Right atrium auricular region (tissue), 2 donors: ENCODE results near the gene CARMIL1. TPM values are rescaled to one million over a fixed set of nuclear protein-coding genes. Genes with fewer than 3 reads are reported as not detected.

Experiments used
- DNase-seq: peaks from one replicate; pipeline ENCODE4 v3.0.0-alpha.2; 2019; ENCODE audit warnings: low spot score
- H3K27ac ChIP-seq, 2 donors: fragments of 200-600 bp; sonication (generic); 1 replicate in 1 of 2; 2 replicates in 1 of 2; pipeline ENCODE4 v1.5.1; 2016 to 2019
- H3K27me3 ChIP-seq, 2 donors: fragments of 200-600 bp; sonication (generic); one replicate each; pipeline versions ENCODE4 v1.5.1 to v1.6.0; 2017 to 2019
- H3K36me3 ChIP-seq: fragments of 200-600 bp; sonication (generic); one replicate; pipeline ENCODE4 v1.5.1; 2016
- H3K4me1 ChIP-seq, 2 donors: fragments of 200-600 bp; sonication (generic); one replicate each; pipeline versions ENCODE4 v1.5.1 to v1.6.0; 2017 to 2019
- H3K4me3 ChIP-seq, 2 donors: fragments of 200-600 bp; sonication (generic); 1 replicate in 1 of 2; 2 replicates in 1 of 2; pipeline ENCODE4 v1.5.1; 2017 to 2019; ENCODE audit warnings: mild to moderate bottlenecking in 1 of 2, moderate library complexity in 1 of 2
- H3K9me3 ChIP-seq, 2 donors: fragments of 200-600 bp; sonication (generic); one replicate each; pipeline ENCODE4 v1.5.1; 2019
- total RNA-seq, 2 donors: library from RNA; depleted of rRNA; stranded (reverse); fragments of >200 nt; gene quantifications; one replicate each; pipeline ENCODE4 v1.1.0, GENCODE V29; 2016
- TF ChIP-seq, protein P1 (sequence below), 2 donors: fragments of 200-600 bp; sonication (generic); IDR thresholded peaks; one replicate each; pipeline ENCODE4 v1.5.1; 2019; ENCODE audit warnings: antibody characterized with exemption in 2 of 2

The CARMIL1 gene
- total RNA-seq, 2 donors from 2014 or later, result 7.9 to 29.4 TPM

DNA sequence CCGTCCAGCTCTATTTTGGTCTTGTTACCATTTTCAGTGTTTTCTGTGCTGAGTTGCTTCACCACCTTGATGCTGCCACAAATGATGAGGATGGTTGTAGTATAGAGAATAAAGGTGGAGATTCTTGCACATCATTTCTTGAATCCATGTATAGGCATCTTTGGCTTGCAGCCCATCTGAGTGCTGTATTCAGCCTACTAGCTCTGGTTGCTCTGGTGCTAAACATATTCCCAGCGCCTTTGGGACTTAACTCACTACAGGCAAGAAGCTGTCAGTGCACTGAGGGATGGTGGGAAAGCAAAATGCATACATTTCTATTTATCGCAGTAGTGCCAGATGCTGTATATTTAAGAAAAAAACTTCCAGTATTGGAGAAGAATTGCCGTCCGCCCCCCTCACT, 86.0 kb downstream of the CARMIL1 start:
- no peak for DNase-seq
- no peak overlapping the region for H3K27ac ChIP-seq
- no peaks in the 10 kb centered on the region for H3K36me3 ChIP-seq
- H3K4me3 ChIP-seq, result no peak overlapping the region
- no peaks in the 10 kb centered on the region for H3K27me3 ChIP-seq
- no peaks in the 10 kb centered on the region for H3K9me3 ChIP-seq
- TF ChIP-seq, protein P1, sequence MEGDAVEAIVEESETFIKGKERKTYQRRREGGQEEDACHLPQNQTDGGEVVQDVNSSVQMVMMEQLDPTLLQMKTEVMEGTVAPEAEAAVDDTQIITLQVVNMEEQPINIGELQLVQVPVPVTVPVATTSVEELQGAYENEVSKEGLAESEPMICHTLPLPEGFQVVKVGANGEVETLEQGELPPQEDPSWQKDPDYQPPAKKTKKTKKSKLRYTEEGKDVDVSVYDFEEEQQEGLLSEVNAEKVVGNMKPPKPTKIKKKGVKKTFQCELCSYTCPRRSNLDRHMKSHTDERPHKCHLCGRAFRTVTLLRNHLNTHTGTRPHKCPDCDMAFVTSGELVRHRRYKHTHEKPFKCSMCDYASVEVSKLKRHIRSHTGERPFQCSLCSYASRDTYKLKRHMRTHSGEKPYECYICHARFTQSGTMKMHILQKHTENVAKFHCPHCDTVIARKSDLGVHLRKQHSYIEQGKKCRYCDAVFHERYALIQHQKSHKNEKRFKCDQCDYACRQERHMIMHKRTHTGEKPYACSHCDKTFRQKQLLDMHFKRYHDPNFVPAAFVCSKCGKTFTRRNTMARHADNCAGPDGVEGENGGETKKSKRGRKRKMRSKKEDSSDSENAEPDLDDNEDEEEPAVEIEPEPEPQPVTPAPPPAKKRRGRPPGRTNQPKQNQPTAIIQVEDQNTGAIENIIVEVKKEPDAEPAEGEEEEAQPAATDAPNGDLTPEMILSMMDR (IDR thresholded peaks at IDR 0.05), result no peak
- peaks cover 0 to 38% of the 10 kb centered on the region in 2 donors for H3K4me1 ChIP-seq

DNA sequence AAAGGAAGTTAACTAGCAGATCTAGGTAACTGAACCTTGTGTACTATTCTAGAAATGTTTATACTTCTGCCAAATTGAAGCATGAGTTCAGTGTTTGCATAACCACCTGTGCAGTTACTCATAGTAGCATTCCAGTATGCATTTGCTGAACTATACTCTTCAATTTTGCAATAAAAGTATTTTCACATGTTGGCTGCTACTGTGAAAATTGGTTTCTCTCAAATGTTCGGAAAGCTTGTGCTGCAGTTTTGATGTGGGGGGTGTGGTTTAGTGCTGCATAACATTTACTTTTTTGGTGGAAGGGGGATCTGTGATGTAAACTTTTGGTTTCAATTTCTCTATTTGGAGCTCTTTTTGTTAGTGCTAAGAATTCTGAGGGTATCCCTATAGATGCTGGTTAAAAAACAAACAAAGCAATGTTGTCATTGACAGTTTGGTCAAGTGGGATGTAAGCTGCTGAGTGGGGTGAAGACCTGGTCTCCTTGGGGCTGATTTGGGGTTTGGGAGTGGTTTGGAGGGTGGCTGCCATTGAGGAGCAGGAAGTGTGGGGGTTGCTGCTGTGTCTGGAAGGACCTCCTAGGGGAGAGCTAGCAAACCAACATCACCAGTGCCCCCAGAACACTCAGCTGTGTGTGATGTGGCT, 87.8 kb downstream of the CARMIL1 start:
- TF ChIP-seq, protein P1 (IDR thresholded peaks at IDR 0.05), result no peak
- Histone ChIP-seq H3K27ac (no peak overlapping the region), H3K27me3 (no peaks in the 10 kb centered on the region), H3K4me3 (no peak overlapping the region), H3K9me3 (no peaks in the 10 kb centered on the region), H3K4me1 (peaks cover 0 to 33% of the 10 kb centered on the region in 2 donors), H3K36me3 (no peaks in the 10 kb centered on the region)
- DNase-seq, result no peak

GRCh38 chr6:25369036-25369432, 89.9 kb downstream of the CARMIL1 start:
- H3K27ac ChIP-seq, result peak overlapping the region; percentile 28 to 63
- TF ChIP-seq, protein P1 (IDR thresholded peaks at IDR 0.05), result no peak
- no peak for DNase-seq

DNA sequence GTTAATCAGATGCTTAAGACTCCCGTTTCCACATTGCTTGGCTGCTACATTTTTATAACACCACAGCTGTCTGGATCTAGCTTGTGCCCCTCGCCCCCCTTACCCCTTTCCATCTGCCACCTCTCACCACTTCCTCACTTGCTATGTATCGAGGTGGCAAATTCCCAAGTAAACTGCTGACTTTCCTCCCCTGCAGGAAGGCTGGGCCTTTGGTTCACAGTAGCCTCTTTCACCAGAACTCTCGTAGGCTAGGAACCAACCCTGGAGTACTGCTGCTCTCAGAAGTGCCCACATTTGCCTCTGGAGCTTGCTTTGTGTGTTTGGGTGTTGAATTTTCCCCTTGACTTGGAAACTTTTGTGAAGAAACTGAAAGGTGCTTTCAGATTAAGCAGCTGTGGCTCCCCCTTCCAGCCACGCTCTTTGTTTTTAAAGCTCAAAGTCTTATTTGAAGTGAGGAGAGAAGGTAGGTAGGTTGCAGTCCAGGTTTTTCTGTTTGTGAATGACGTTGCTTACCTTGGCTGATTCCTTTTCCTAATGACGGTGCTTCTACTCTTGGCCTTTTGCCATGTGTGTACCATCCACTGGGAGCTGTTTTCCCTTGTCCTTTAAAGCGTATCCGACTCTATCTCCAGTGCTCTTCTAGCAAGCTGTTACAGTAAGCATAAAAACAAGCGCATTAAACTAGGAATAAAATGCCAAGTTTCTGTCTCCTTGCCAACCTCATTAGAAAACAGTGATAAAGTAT, 90.4 kb downstream of the CARMIL1 start:
- H3K9me3 ChIP-seq, result no peaks in the 10 kb centered on the region
- H3K36me3 ChIP-seq, result no peaks in the 10 kb centered on the region
- H3K27ac ChIP-seq, result peak overlapping the region; percentile 28 to 63
- H3K27me3 ChIP-seq, result no peaks in the 10 kb centered on the region
- H3K4me3 ChIP-seq, result no peak overlapping the region
- no peak for DNase-seq
- TF ChIP-seq, protein P1 (IDR thresholded peaks at IDR 0.05), result no peak
- H3K4me1 ChIP-seq, result peaks cover 0 to 24% of the 10 kb centered on the region in 2 donors

More at GRCh38 chr6:25369036-25369432, 89.9 kb downstream of the CARMIL1 start:
- H3K36me3 ChIP-seq, result no peaks in the 10 kb centered on the region
- peaks cover 0 to 24% of the 10 kb centered on the region in 2 donors for H3K4me1 ChIP-seq
- no peaks in the 10 kb centered on the region for H3K9me3 ChIP-seq
- H3K27me3 ChIP-seq, result no peaks in the 10 kb centered on the region
- no peak overlapping the region for H3K4me3 ChIP-seq

- Histone ChIP-seq H3K27me3 (no peaks in the 10 kb centered on the region), H3K27ac (peak overlapping the region in 1 of 2 donors; percentile 63), H3K4me3 (no peak overlapping the region), H3K36me3 (no peaks in the 10 kb centered on the region), H3K4me1 (peaks cover 0 to 24% of the 10 kb centered on the region in 2 donors), H3K9me3 (peaks cover 0 to 6% of the 10 kb centered on the region in 2 donors)
- no peak for DNase-seq
- TF ChIP-seq, protein P1 (IDR thresholded peaks at IDR 0.05), result no peak
Observed at GRCh38 chr6:25370178-25371036, 91.2 kb downstream of the CARMIL1 start.
